HEK293T (cell line): Measurements from ENCODE around the gene BPTF.

Source experiments
- CTCF ChIA-PET: fragments of 350-600 bp; formaldehyde crosslinking; extraction: SDS; loops from one replicate; lab custom pipeline; 2021; ENCODE audit warnings: antibody characterized with exemption, inconsistent platforms; lab: Yijun Ruan, JAX
- POLR2A ChIA-PET: fragments of 350-600 bp; formaldehyde crosslinking; extraction: SDS; loops from one replicate; lab custom pipeline; 2020; ENCODE audit warnings: antibody characterized with exemption, inconsistent platforms; lab: Yijun Ruan, JAX
- DNase-seq: peaks from one replicate; pipeline ENCODE4 v3.0.0; 2012; ENCODE audit warnings: mixed read lengths; ENCODE audit errors: extremely low spot score
- ARNT ChIP-seq: fragments of 450-650 bp; IDR thresholded peaks from 2 replicates; pipeline ENCODE4 v1.6.1; 2017; ENCODE audit warnings: mild to moderate bottlenecking
- BHLHE40 ChIP-seq: fragments of 450-650 bp; IDR thresholded peaks from 2 replicates; pipeline ENCODE4 v1.6.1; 2016; ENCODE audit warnings: mild to moderate bottlenecking, moderate library complexity, borderline replicate concordance
- CTBP1 ChIP-seq: fragments of 450-650 bp; IDR thresholded peaks from 2 replicates; pipeline ENCODE4 v1.6.1; 2016; ENCODE audit warnings: borderline replicate concordance
- ELF4 ChIP-seq: fragments of 450-650 bp; IDR thresholded peaks from 2 replicates; pipeline ENCODE4 v1.6.1; 2017; ENCODE audit warnings: antibody characterized with exemption
- FOXA1 ChIP-seq: fragments of 450-650 bp; IDR thresholded peaks from 2 replicates; pipeline ENCODE4 v1.6.1; 2016; ENCODE audit warnings: mild to moderate bottlenecking
- FOXK2 ChIP-seq: fragments of 450-650 bp; IDR thresholded peaks from 2 replicates; pipeline ENCODE4 v1.6.1; 2016; ENCODE audit warnings: mild to moderate bottlenecking
- FOXM1 ChIP-seq: fragments of 450-650 bp; IDR thresholded peaks from 2 replicates; pipeline ENCODE4 v1.6.1; 2017; ENCODE audit warnings: mild to moderate bottlenecking, borderline replicate concordance
- HDGF ChIP-seq: fragments of 450-650 bp; IDR thresholded peaks from 2 replicates; pipeline ENCODE4 v1.6.1; 2017; ENCODE audit warnings: antibody characterized with exemption, borderline replicate concordance
- L3MBTL2 ChIP-seq: fragments of 450-650 bp; conservative IDR thresholded peaks from 2 replicates; pipeline ENCODE4 v1.6.1; 2016; ENCODE audit warnings: mild to moderate bottlenecking
- LEF1 ChIP-seq: fragments of 450-650 bp; IDR thresholded peaks from 2 replicates; pipeline ENCODE4 v1.6.1; 2017; ENCODE audit warnings: mild to moderate bottlenecking, borderline replicate concordance
- NFRKB ChIP-seq: fragments of 450-650 bp; IDR thresholded peaks from 2 replicates; pipeline ENCODE4 v1.6.1; 2016; ENCODE audit warnings: mild to moderate bottlenecking, moderate library complexity
- PKNOX1 ChIP-seq: fragments of 450-650 bp; IDR thresholded peaks from 2 replicates; pipeline ENCODE4 v1.6.1; 2016
- SP1 ChIP-seq: fragments of 450-650 bp; IDR thresholded peaks from 2 replicates; pipeline ENCODE4 v1.6.1; 2017
- SUZ12 ChIP-seq: fragments of 450-650 bp; IDR thresholded peaks from 2 replicates; pipeline ENCODE4 v1.6.1; 2016; ENCODE audit warnings: mild to moderate bottlenecking
- TARDBP ChIP-seq: fragments of 450-650 bp; IDR thresholded peaks from 2 replicates; pipeline ENCODE4 v1.6.1; 2016
- ZNF384 ChIP-seq: fragments of 450-650 bp; IDR thresholded peaks from 2 replicates; pipeline ENCODE4 v1.6.1; 2016

BPTF gene

DNA sequence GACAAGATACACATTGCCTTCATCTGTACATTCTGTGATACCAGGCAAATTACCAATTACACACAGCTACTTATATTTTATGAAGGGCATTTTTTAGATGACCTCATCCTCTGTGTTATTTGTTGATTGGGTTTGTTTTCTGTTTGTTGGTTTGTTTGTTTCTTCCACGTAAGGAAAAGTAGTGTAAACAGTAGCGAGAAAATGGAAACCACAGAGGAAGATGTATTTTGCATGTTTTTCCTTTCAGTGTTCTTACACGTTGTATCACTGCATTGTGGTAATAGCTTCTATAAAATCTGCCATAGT lies 158.0 kb downstream of the BPTF start:
- ChIA-PET CTCF (no interaction called here), POLR2A (no interaction called here)
- DNase-seq = no peak
- no peak for TF ChIP-seq HDGF
- TF ChIP-seq FOXK2 = no peak
- no peak for TF ChIP-seq PKNOX1
- TF ChIP-seq ZNF384 = no peak
- TF ChIP-seq SP1 = no peak
- TF ChIP-seq ARNT = no peak
- no peak for TF ChIP-seq TARDBP
- no peak for TF ChIP-seq ELF4
- TF ChIP-seq CTBP1 = no peak
- TF ChIP-seq FOXM1 = no peak
- no peak for TF ChIP-seq L3MBTL2
- no peak for TF ChIP-seq LEF1
- TF ChIP-seq BHLHE40 = no peak
- TF ChIP-seq FOXA1 = no peak
- no peak for TF ChIP-seq SUZ12
- no peak for TF ChIP-seq NFRKB

DNA sequence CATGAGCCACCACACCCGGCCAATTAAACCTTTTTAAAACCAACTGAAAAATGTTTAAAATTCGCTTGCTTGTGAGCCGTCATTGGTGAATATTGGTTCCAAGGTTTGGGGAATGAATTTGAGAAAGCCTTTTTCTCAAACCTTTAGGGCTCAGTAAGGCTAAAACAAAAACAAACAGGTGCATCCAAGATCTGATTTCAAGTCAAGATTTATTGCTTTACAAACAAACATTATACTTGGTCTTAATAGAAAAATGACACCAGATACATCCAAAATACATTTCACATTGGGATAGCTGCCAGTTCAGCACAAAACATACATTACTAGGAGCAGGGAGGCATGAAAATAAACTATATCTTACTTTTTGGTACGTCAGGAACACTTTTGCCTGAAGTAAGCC lies 165.6 kb downstream of the BPTF start:
- POLR2A ChIA-PET = no interaction called here
- no peak for DNase-seq
- TF ChIP-seq PKNOX1 = peak; percentile 55
- TF ChIP-seq LEF1 = no peak
- CTCF ChIA-PET = interaction anchor here (0.6 kb wide), 1 partner anchor 16 kb away, joined by 3 read pairs; no protein-coding TSS in a partner anchor

- CTCF ChIA-PET = interaction anchor here (0.6 kb wide), 1 partner anchor 197 kb away, joined by 4 read pairs; no protein-coding TSS in a partner anchor
- TF ChIP-seq L3MBTL2 (peak; percentile 44; the same call in 1 of the 2 replicates), FOXK2 (no peak), PKNOX1 (peak; percentile 33; the same call in 1 of the 2 replicates), LEF1 (no peak), TARDBP (no peak)
- POLR2A ChIA-PET = interaction anchor here (0.8 to 2.1 kb wide), 6 partner anchors 8 to 168 kb away, joined by 3 to 12 read pairs (median 4); partner anchors contain the start of genes BPTF and KPNA2
- no peak for DNase-seq
These were observed 167.3 kb downstream of the BPTF start for GRCh38 chr17:67992548-67993152.

GRCh38 chr17:67993153-67993997 lies 168.1 kb downstream of the BPTF start:
- no peak for TF ChIP-seq SUZ12
- 0 out of 2 replicates have a peak, but pooled peaks have one; percentile 3 for TF ChIP-seq L3MBTL2
- 0 out of 2 replicates have a peak, but pooled peaks have one; percentile 9 for TF ChIP-seq ARNT
- DNase-seq = peak; percentile 84
- ChIA-PET CTCF (no interaction called here), POLR2A (interaction anchor here (0.7 to 2.1 kb wide), 9 partner anchors 8 to 60 kb away, joined by 3 to 12 read pairs (median 3); partner anchors contain the start of gene KPNA2)

DNA sequence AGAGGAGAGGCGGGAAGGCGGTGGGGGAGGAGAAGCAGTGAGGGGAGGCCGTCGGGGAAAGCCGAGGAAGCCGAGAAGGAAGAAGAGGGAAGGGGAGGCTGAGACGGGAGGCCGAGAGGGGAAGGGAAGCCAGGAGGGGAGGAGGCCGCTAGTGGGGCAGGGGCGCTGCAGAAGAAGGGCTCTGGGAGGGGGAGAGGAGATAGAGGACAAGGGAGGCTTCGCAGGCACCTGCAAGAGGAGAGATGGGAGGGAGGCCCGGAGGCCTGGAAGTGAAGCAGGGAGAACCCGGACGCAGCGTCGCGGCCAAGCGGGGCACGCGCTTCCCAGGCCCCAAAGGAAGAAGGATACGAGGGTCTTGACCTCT lies 168.7 kb downstream of the BPTF start:
- DNase-seq = peak; percentile 36
- TF ChIP-seq L3MBTL2 (peak; percentile 93), FOXM1 (no peak)
- ChIA-PET CTCF (interaction anchor here (1.0 kb wide), 1 partner anchor 26 kb away, joined by 3 read pairs; no protein-coding TSS in a partner anchor), POLR2A (interaction anchor here (0.7 to 2.4 kb wide), 11 partner anchors 9 to 60 kb away, joined by 3 to 12 read pairs (median 4); partner anchors contain the start of gene KPNA2)

DNA sequence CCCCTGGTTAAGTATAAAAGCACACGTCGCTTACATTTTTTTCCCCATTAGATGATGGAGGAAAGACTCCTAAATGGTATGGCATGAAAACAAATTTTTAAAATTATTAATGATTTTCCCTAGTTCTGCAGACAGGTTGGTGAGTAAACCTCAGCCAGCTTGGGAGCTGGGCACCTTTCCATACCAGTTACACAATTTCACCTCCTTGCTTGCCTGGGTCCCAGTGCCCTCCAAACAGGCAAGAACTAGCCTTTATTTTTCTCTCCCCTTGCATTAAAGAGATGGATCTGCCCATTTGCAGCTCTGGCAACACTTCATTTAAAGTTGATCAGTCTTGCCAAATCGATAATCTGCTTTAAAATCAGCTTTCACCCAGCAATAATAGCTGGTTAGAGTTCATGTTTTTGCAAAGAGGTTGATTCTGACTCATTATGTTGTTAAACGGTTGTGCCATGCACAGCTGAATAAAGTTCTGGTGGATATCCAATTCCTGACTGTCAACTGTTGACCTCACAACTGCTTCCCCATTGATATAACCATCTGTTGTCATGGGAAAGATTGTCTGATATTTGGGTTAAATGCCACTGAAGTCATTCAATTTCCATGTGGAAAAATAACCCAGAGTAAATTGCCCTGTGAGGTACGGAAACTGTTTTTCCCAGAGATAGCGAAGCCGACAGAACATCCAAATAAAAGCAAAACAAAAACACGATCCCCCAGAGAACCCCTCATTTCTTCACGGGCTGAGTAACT lies 169.7 kb downstream of the BPTF start:
- no peak for DNase-seq
- CTCF ChIA-PET = interaction anchor here (0.6 to 1.0 kb wide), 2 partner anchors 25 to 111 kb away, joined by 3 to 6 read pairs; no protein-coding TSS in a partner anchor
- TF ChIP-seq FOXK2 (no peak), ARNT (no peak)
- POLR2A ChIA-PET = interaction anchor here (0.8 to 2.4 kb wide), 7 partner anchors 8 to 40 kb away, joined by 3 to 11 read pairs (median 5); partner anchors contain the start of gene KPNA2
